WTC11 (cell line): Measurements from ENCODE around the gene LELP1.

ENCODE experiments used
- ATF1 ChIP-seq: sonication (generic); formaldehyde crosslinking; IDR thresholded peaks from 2 replicates; pipeline ENCODE4 v1.8.1; 2023; ENCODE audit warnings: mild to moderate bottlenecking, moderate library complexity, missing genetic modification reagents
- FOXP1 ChIP-seq: sonication (generic); formaldehyde crosslinking; IDR thresholded peaks from 2 replicates; pipeline ENCODE4 v1.8.0; 2022; ENCODE audit warnings: missing genetic modification reagents, mild to moderate bottlenecking, moderate library complexity, borderline replicate concordance
- IRF2 ChIP-seq: sonication (generic); formaldehyde crosslinking; IDR thresholded peaks from 2 replicates; pipeline ENCODE4 v1.8.0; 2022; ENCODE audit warnings: low read depth, missing genetic modification reagents, borderline replicate concordance
- KAT7 ChIP-seq: sonication (generic); formaldehyde crosslinking; IDR thresholded peaks from 2 replicates; pipeline ENCODE4 v1.8.1; 2023; ENCODE audit warnings: missing genetic modification reagents, mild to moderate bottlenecking, borderline replicate concordance
- TEAD4 ChIP-seq: sonication (generic); formaldehyde crosslinking; IDR thresholded peaks from 2 replicates; pipeline ENCODE4 v1.8.0; 2022; ENCODE audit warnings: mild to moderate bottlenecking, missing genetic modification reagents
- ZNF671 ChIP-seq: fragments of 250-450 bp; sonication (Bioruptor Pico); IDR thresholded peaks from 2 replicates; pipeline ENCODE4 v1.8.0; 2021; ENCODE audit warnings: mild to moderate bottlenecking
- TF ChIP-seq, protein P1 (sequence below): fragments of 200-600 bp; IDR thresholded peaks from 2 replicates; pipeline ENCODE4 v1.8.0; 2022; ENCODE audit warnings: antibody characterized with exemption
- TF ChIP-seq, protein P2 (sequence below): sonication (generic); formaldehyde crosslinking; IDR thresholded peaks from 2 replicates; pipeline ENCODE4 v1.8.1; 2022; ENCODE audit warnings: missing genetic modification reagents, borderline replicate concordance

DNA sequence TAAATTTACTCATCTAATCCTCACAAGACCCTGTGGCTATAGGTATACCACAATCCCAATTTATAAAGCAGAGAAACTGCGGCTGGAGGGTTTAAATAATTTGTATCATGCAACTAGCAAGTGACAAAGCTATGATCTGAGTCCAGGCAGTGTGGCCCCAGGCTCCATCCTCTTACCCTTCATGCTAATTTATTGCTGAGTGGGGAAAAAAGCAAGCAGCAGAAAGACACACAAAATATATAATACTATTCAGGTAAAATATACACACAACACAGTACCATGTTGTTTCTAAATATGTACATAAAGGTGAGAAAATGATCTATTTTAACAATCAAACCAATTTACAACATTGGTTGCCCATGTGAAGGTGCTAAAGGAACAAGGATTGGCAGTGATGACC lies 38.9 kb downstream of the LELP1 start:
- TF ChIP-seq KAT7 (no peak), ATF1 (CRISPR knock-in tag) (no peak), IRF2 (no peak), TEAD4 (no peak), FOXP1 (CRISPR knock-in tag) (no peak), ZNF671 (CRISPR knock-in tag) (no peak)
- TF ChIP-seq, protein P1, sequence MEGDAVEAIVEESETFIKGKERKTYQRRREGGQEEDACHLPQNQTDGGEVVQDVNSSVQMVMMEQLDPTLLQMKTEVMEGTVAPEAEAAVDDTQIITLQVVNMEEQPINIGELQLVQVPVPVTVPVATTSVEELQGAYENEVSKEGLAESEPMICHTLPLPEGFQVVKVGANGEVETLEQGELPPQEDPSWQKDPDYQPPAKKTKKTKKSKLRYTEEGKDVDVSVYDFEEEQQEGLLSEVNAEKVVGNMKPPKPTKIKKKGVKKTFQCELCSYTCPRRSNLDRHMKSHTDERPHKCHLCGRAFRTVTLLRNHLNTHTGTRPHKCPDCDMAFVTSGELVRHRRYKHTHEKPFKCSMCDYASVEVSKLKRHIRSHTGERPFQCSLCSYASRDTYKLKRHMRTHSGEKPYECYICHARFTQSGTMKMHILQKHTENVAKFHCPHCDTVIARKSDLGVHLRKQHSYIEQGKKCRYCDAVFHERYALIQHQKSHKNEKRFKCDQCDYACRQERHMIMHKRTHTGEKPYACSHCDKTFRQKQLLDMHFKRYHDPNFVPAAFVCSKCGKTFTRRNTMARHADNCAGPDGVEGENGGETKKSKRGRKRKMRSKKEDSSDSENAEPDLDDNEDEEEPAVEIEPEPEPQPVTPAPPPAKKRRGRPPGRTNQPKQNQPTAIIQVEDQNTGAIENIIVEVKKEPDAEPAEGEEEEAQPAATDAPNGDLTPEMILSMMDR: no peak
- TF ChIP-seq, protein P2, sequence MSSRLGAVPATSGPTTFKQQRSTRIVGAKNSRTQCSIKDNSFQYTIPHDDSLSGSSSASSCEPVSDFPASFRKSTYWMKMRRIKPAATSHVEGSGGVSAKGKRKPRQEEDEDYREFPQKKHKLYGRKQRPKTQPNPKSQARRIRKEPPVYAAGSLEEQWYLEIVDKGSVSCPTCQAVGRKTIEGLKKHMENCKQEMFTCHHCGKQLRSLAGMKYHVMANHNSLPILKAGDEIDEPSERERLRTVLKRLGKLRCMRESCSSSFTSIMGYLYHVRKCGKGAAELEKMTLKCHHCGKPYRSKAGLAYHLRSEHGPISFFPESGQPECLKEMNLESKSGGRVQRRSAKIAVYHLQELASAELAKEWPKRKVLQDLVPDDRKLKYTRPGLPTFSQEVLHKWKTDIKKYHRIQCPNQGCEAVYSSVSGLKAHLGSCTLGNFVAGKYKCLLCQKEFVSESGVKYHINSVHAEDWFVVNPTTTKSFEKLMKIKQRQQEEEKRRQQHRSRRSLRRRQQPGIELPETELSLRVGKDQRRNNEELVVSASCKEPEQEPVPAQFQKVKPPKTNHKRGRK: no peak
